Tibial nerve (tissue), 4 donors: ENCODE data around the gene ZBTB21.

ENCODE experiments used
- EP300 ChIP-seq, 2 donors: sonication (generic); formaldehyde crosslinking; IDR thresholded peaks; one replicate each; pipeline ENCODE4 v1.6.1; 2017; ENCODE audit warnings: antibody characterized with exemption in 2 of 2, mild to moderate bottlenecking in 1 of 2
- POLR2A ChIP-seq, 2 donors: fragments of 450-650 bp; IDR thresholded peaks; one replicate each; pipeline ENCODE4 v1.6.1; 2017; ENCODE audit warnings: antibody characterized with exemption in 2 of 2, mild to moderate bottlenecking in 2 of 2, moderate library complexity in 2 of 2
- TF ChIP-seq, protein P1 (sequence below), 5 experiments: fragments of 200-600 bp in 3 of 5; fragments of 450-650 bp in 2 of 5; sonication (generic) in 3 of 5; IDR thresholded peaks; one replicate each; pipeline ENCODE4 v1.5.1; 2016 to 2019; ENCODE audit warnings: antibody characterized with exemption in 5 of 5, mild to moderate bottlenecking in 3 of 5, moderate library complexity in 2 of 5

GRCh38 chr21:41966041-41966833 is 43.9 kb downstream of the ZBTB21 start:
- no peak for TF ChIP-seq POLR2A (IDR thresholded peaks at IDR 0.05)
- TF ChIP-seq, protein P1, sequence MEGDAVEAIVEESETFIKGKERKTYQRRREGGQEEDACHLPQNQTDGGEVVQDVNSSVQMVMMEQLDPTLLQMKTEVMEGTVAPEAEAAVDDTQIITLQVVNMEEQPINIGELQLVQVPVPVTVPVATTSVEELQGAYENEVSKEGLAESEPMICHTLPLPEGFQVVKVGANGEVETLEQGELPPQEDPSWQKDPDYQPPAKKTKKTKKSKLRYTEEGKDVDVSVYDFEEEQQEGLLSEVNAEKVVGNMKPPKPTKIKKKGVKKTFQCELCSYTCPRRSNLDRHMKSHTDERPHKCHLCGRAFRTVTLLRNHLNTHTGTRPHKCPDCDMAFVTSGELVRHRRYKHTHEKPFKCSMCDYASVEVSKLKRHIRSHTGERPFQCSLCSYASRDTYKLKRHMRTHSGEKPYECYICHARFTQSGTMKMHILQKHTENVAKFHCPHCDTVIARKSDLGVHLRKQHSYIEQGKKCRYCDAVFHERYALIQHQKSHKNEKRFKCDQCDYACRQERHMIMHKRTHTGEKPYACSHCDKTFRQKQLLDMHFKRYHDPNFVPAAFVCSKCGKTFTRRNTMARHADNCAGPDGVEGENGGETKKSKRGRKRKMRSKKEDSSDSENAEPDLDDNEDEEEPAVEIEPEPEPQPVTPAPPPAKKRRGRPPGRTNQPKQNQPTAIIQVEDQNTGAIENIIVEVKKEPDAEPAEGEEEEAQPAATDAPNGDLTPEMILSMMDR (IDR thresholded peaks at IDR 0.05) = no peak
- no peak for TF ChIP-seq EP300 (IDR thresholded peaks at IDR 0.05)
